GM12874 (cell line): ENCODE data around the gene DYNC1LI2.

Source experiments
- TF ChIP-seq, protein P1 (sequence below): IDR thresholded peaks from 2 replicates; pipeline ENCODE4 v1.5.1; 2011; ENCODE audit warnings: low read depth, mild to moderate bottlenecking, control low read depth, low read length, moderate library complexity; ENCODE audit not compliant: insufficient read depth

DYNC1LI2 gene

GRCh38 chr16:66774981-66775380, 23.6 kb upstream of the DYNC1LI2 start:
- TF ChIP-seq, protein P1, sequence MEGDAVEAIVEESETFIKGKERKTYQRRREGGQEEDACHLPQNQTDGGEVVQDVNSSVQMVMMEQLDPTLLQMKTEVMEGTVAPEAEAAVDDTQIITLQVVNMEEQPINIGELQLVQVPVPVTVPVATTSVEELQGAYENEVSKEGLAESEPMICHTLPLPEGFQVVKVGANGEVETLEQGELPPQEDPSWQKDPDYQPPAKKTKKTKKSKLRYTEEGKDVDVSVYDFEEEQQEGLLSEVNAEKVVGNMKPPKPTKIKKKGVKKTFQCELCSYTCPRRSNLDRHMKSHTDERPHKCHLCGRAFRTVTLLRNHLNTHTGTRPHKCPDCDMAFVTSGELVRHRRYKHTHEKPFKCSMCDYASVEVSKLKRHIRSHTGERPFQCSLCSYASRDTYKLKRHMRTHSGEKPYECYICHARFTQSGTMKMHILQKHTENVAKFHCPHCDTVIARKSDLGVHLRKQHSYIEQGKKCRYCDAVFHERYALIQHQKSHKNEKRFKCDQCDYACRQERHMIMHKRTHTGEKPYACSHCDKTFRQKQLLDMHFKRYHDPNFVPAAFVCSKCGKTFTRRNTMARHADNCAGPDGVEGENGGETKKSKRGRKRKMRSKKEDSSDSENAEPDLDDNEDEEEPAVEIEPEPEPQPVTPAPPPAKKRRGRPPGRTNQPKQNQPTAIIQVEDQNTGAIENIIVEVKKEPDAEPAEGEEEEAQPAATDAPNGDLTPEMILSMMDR = no peak

- TF ChIP-seq, protein P1 = no peak
Measured at GRCh38 chr16:66758086-66758485, 6.7 kb upstream of the DYNC1LI2 start.

- TF ChIP-seq, protein P1 = no peak
Measured at GRCh38 chr16:66754819-66755218, 3.4 kb upstream of the DYNC1LI2 start.

DNA sequence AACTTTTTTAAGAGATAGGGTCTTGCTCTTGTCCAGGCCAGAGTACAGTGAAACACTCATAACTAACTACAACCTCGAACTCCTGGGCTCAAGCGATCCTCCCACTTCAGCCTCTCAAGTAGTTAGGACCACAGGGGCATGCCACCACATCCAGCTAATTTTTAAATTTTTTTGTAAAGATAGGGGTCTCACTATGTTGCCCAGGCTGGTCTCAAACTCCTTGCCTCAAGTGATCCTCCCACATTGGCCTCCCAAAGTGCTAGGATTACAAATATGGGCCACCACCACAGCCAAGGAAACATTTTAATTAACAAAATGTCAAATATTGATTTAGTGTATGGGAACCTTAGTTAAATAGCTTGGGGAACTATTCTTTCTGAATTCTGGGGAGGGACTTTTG, 2.8 kb upstream of the DYNC1LI2 start:
- TF ChIP-seq, protein P1 = no peak

- TF ChIP-seq, protein P1 = no peak
Measured at GRCh38 chr16:66752958-66753357, 1.5 kb upstream of the DYNC1LI2 start.

GRCh38 chr16:66752379-66752778, 970 bp upstream of the DYNC1LI2 start:
- TF ChIP-seq, protein P1 = no peak

DNA sequence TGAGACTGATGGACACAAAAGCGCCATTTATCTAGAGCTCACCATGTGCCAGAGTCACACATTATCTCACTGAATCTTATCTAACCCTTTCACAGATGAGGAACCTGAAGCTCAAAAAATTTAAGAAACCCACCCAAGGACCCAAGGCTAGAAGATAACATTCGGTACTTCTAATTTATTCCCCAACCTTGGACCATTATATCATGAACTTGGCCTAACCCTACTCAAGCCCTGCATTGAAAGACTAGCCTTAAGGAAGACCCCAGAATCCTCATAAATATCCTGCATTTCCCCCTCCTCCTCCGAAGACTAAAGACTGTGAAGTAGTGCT, 548 bp upstream of the DYNC1LI2 start:
- TF ChIP-seq, protein P1 = no peak

GRCh38 chr16:66751053-66751302, 431 bp downstream of the DYNC1LI2 start:
- TF ChIP-seq, protein P1 = no peak
